Liver (tissue), 9 donors: ENCODE measurements around the gene TOMM7. TPM values are rescaled to one million over a fixed set of nuclear protein-coding genes. Genes with fewer than 3 reads are reported as not detected.
"Not testable (repeated sequence)": the region's sequence is repeated elsewhere in the genome, so short reads cannot be mapped to it uniquely, and the experiment has no call there.

ENCODE experiments used
- DNase-seq: peaks from one replicate; pipeline ENCODE4 v3.0.0-alpha.2; 2017; ENCODE audit warnings: low spot score
- H3K27ac ChIP-seq, 2 donors: one replicate each; pipeline ENCODE4 v1.7.0; 2013; ENCODE audit warnings: inconsistent platforms in 2 of 2, low read length in 2 of 2, control low read depth in 1 of 2, low read depth in 1 of 2, mild to moderate bottlenecking in 1 of 2
- H3K27me3 ChIP-seq, 4 donors: one replicate each; pipeline versions ENCODE4 v1.6.1 to v1.7.0; 2013; ENCODE audit warnings: low read length in 3 of 4, inconsistent platforms in 1 of 4, mild to moderate bottlenecking in 1 of 4, moderate library complexity in 1 of 4; ENCODE audit not compliant: control insufficient read depth in 4 of 4, insufficient read depth in 4 of 4
- H3K36me3 ChIP-seq, 4 donors: one replicate each; pipeline versions ENCODE4 v1.6.1 to v1.7.0; 2013; ENCODE audit warnings: low read length in 3 of 4, mild to moderate bottlenecking in 3 of 4, low read depth in 1 of 4, moderate library complexity in 1 of 4; ENCODE audit not compliant: control insufficient read depth in 4 of 4, insufficient read depth in 3 of 4
- H3K4me1 ChIP-seq, 4 donors: one replicate each; pipeline versions ENCODE4 v1.6.1 to v1.7.0; 2013; ENCODE audit warnings: low read length in 3 of 4, mild to moderate bottlenecking in 3 of 4, moderate library complexity in 1 of 4; ENCODE audit not compliant: control insufficient read depth in 4 of 4, insufficient read depth in 4 of 4
- H3K4me3 ChIP-seq, 3 donors: one replicate each; pipeline versions ENCODE4 v1.6.1 to v1.7.0; 2013; ENCODE audit warnings: low read length in 3 of 3, control low read depth in 1 of 3, low read depth in 1 of 3, mild to moderate bottlenecking in 1 of 3
- H3K9ac ChIP-seq, 2 donors: one replicate each; pipeline ENCODE4 v1.7.0; 2013; ENCODE audit warnings: low read length in 2 of 2, mild to moderate bottlenecking in 2 of 2, moderate library complexity in 2 of 2, control low read depth in 1 of 2, low read depth in 1 of 2
- H3K9me3 ChIP-seq, 4 donors: one replicate each; pipeline versions ENCODE4 v1.6.1 to v1.7.0; 2013; ENCODE audit warnings: low read length in 3 of 4; ENCODE audit not compliant: control insufficient read depth in 4 of 4
- FOXA1 ChIP-seq: IDR thresholded peaks from 2 replicates; pipeline ENCODE4 v1.6.1; 2016; ENCODE audit warnings: antibody characterized with exemption
- FOXA2 ChIP-seq: IDR thresholded peaks from 2 replicates; pipeline ENCODE4 v1.6.1; 2016; ENCODE audit warnings: antibody characterized with exemption
- GABPA ChIP-seq, 2 donors: IDR thresholded peaks in 1 of 2; conservative IDR thresholded peaks in 1 of 2; 2 replicates each; pipeline ENCODE4 v1.6.1; 2016; ENCODE audit warnings: antibody characterized with exemption in 2 of 2, mild to moderate bottlenecking in 1 of 2, moderate library complexity in 1 of 2
- HNF4A ChIP-seq, 2 donors: conservative IDR thresholded peaks; 2 replicates each; pipeline ENCODE4 v1.6.1; 2016; ENCODE audit warnings: antibody characterized with exemption in 2 of 2, mild to moderate bottlenecking in 2 of 2
- HNF4G ChIP-seq: IDR thresholded peaks from 2 replicates; pipeline ENCODE4 v1.6.1; 2016; ENCODE audit warnings: antibody characterized with exemption
- JUND ChIP-seq, 2 donors: IDR thresholded peaks; 2 replicates each; pipeline ENCODE4 v1.6.1; 2016; ENCODE audit warnings: antibody characterized with exemption in 2 of 2
- NR2F2 ChIP-seq: IDR thresholded peaks from 2 replicates; pipeline ENCODE4 v1.6.1; 2016; ENCODE audit warnings: antibody characterized with exemption
- RXRA ChIP-seq, 2 donors: IDR thresholded peaks; 2 replicates each; pipeline ENCODE4 v1.6.1; 2017 to 2018; ENCODE audit warnings: antibody characterized with exemption in 2 of 2, mild to moderate bottlenecking in 1 of 2
- SP1 ChIP-seq: IDR thresholded peaks from 2 replicates; pipeline ENCODE4 v1.6.1; 2018; ENCODE audit warnings: antibody characterized with exemption, mild to moderate bottlenecking
- TAF1 ChIP-seq: conservative IDR thresholded peaks from 2 replicates; pipeline ENCODE4 v1.6.1; 2016; ENCODE audit warnings: antibody characterized with exemption, mild to moderate bottlenecking
- YY1 ChIP-seq: IDR thresholded peaks from 2 replicates; pipeline ENCODE4 v1.6.1; 2016; ENCODE audit warnings: antibody characterized with exemption, mild to moderate bottlenecking
- WGBS: extraction: QIAGEN DNeasy Blood & Tissue Kit; methylation state at CpG from one replicate; pipeline ENCODE4 v1.1.7; 2013; 5-methylcytosine and 5-hydroxymethylcytosine counted together
- polyA plus RNA-seq, 2 donors: library from polyadenylated mRNA; stranded (reverse) in 1 of 2; unstranded in 1 of 2; fragments of 200-250 nt in 1 of 2; fragments of >200 nt in 1 of 2; fragmentation: Nextera tagmentation in 1 of 2; extraction: Ambion mirVana in 1 of 2; gene quantifications; one replicate each; pipeline versions ENCODE4 v1.2.1 to v1.2.3, GENCODE V29; 2013 to 2015
- total RNA-seq, 2 donors: library from RNA; depleted of rRNA; stranded (reverse); fragments of >200 nt; gene quantifications; one replicate each; pipeline ENCODE4 v1.2.3, GENCODE V29; 2014
- TF ChIP-seq, protein P1 (sequence below): IDR thresholded peaks from 2 replicates; pipeline ENCODE4 v1.6.1; 2016; ENCODE audit warnings: antibody characterized with exemption
- TF ChIP-seq, protein P2 (sequence below): fragments of 150-350 bp; IDR thresholded peaks from 2 replicates; pipeline ENCODE4 v1.5.1; 2017; ENCODE audit warnings: improper control_type of control experiment, low read depth, low read length; ENCODE audit not compliant: missing input control
- TF ChIP-seq, protein P3 (sequence below): IDR thresholded peaks from 2 replicates; pipeline ENCODE4 v1.6.1; 2016; ENCODE audit warnings: antibody characterized with exemption, mild to moderate bottlenecking
- TF ChIP-seq, protein P4 (sequence below): IDR thresholded peaks from 2 replicates; pipeline ENCODE4 v1.6.1; 2016; ENCODE audit warnings: antibody characterized with exemption
- TF ChIP-seq, protein P5 (sequence below): IDR thresholded peaks from 2 replicates; pipeline ENCODE4 v1.6.1; 2016; ENCODE audit warnings: antibody characterized with exemption
- donor health status: healthy.
- donor health status: healthy.
- donor health status: healthy.
- donor health status: healthy.
- donor health status: healthy.

The TOMM7 gene
- total and polyA plus RNA-seq, 4 donors: 39.2 to 271 (median 137) TPM

DNA sequence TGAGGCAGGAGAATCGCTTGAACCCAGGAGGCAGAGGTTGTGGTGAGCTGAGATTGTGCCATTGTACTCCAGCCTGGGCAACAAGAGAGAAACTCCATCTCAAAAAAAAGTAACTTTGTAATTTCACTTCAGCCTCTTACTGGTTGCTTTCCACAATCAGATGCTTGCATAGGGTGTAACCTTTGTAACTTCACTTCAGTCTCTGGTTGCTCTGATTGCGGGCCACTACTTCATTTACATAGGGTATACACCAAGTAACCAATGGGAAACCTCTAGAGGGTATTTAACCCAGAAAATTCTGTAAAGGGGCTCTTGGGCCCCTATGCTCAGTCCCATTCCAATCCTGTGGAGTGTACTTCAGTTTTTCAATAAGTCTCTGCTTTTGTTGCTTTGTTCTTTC, 13.9 kb upstream of the TOMM7 start:
- not testable (repeated sequence) for H3K4me1 ChIP-seq, H3K4me3 ChIP-seq, DNase-seq, H3K27ac ChIP-seq, H3K9me3 ChIP-seq, H3K36me3 ChIP-seq, H3K9ac ChIP-seq, H3K27me3 ChIP-seq
- WGBS: 91% methylated on average over 2 of the region's 2 CpGs

DNA sequence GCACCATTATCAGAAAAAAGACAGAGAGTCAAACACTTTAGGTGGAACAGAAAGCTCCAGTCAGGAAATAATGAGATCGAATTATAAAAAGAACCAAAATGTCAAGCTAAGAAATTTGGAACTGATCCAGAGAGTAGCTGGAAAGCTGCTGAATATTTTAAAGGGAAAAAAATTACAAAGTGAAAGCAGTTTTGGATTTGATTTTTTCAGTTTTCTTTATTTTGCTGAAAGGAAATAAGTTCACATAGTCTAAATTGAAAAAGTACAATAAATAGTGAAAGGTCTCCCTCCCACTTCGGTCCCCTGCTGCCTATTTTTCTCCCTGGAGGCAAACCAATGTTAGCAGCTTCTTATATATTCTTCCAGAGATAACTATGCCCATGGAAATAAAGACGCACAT, 11.3 kb upstream of the TOMM7 start:
- no peaks in the 10 kb centered on the region for H3K9me3 ChIP-seq
- no peak for DNase-seq
- no peaks in the 10 kb centered on the region for H3K27me3 ChIP-seq
- TF ChIP-seq, protein P1, sequence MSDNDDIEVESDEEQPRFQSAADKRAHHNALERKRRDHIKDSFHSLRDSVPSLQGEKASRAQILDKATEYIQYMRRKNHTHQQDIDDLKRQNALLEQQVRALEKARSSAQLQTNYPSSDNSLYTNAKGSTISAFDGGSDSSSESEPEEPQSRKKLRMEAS: no peak
- TF ChIP-seq HNF4G (no peak), FOXA1 (no peak), SP1 (no peak), HNF4A (conservative IDR thresholded peaks at IDR 0.05) (no peak), TAF1 (no peak), RXRA (IDR thresholded peaks at IDR 0.05) (no peak), FOXA2 (no peak), GABPA (IDR thresholded peaks at IDR 0.05 in 1 of 2, conservative IDR thresholded peaks at IDR 0.05 in 1 of 2) (no peak), YY1 (no peak), NR2F2 (no peak), JUND (IDR thresholded peaks at IDR 0.05) (no peak)
- TF ChIP-seq, protein P2, sequence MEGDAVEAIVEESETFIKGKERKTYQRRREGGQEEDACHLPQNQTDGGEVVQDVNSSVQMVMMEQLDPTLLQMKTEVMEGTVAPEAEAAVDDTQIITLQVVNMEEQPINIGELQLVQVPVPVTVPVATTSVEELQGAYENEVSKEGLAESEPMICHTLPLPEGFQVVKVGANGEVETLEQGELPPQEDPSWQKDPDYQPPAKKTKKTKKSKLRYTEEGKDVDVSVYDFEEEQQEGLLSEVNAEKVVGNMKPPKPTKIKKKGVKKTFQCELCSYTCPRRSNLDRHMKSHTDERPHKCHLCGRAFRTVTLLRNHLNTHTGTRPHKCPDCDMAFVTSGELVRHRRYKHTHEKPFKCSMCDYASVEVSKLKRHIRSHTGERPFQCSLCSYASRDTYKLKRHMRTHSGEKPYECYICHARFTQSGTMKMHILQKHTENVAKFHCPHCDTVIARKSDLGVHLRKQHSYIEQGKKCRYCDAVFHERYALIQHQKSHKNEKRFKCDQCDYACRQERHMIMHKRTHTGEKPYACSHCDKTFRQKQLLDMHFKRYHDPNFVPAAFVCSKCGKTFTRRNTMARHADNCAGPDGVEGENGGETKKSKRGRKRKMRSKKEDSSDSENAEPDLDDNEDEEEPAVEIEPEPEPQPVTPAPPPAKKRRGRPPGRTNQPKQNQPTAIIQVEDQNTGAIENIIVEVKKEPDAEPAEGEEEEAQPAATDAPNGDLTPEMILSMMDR: no peak
- TF ChIP-seq, protein P3, sequence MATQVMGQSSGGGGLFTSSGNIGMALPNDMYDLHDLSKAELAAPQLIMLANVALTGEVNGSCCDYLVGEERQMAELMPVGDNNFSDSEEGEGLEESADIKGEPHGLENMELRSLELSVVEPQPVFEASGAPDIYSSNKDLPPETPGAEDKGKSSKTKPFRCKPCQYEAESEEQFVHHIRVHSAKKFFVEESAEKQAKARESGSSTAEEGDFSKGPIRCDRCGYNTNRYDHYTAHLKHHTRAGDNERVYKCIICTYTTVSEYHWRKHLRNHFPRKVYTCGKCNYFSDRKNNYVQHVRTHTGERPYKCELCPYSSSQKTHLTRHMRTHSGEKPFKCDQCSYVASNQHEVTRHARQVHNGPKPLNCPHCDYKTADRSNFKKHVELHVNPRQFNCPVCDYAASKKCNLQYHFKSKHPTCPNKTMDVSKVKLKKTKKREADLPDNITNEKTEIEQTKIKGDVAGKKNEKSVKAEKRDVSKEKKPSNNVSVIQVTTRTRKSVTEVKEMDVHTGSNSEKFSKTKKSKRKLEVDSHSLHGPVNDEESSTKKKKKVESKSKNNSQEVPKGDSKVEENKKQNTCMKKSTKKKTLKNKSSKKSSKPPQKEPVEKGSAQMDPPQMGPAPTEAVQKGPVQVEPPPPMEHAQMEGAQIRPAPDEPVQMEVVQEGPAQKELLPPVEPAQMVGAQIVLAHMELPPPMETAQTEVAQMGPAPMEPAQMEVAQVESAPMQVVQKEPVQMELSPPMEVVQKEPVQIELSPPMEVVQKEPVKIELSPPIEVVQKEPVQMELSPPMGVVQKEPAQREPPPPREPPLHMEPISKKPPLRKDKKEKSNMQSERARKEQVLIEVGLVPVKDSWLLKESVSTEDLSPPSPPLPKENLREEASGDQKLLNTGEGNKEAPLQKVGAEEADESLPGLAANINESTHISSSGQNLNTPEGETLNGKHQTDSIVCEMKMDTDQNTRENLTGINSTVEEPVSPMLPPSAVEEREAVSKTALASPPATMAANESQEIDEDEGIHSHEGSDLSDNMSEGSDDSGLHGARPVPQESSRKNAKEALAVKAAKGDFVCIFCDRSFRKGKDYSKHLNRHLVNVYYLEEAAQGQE: no peak
- TF ChIP-seq, protein P4, sequence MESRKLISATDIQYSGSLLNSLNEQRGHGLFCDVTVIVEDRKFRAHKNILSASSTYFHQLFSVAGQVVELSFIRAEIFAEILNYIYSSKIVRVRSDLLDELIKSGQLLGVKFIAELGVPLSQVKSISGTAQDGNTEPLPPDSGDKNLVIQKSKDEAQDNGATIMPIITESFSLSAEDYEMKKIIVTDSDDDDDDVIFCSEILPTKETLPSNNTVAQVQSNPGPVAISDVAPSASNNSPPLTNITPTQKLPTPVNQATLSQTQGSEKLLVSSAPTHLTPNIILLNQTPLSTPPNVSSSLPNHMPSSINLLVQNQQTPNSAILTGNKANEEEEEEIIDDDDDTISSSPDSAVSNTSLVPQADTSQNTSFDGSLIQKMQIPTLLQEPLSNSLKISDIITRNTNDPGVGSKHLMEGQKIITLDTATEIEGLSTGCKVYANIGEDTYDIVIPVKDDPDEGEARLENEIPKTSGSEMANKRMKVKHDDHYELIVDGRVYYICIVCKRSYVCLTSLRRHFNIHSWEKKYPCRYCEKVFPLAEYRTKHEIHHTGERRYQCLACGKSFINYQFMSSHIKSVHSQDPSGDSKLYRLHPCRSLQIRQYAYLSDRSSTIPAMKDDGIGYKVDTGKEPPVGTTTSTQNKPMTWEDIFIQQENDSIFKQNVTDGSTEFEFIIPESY: no peak
- TF ChIP-seq, protein P5, sequence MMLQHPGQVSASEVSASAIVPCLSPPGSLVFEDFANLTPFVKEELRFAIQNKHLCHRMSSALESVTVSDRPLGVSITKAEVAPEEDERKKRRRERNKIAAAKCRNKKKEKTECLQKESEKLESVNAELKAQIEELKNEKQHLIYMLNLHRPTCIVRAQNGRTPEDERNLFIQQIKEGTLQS: no peak
- WGBS: 68% methylated on average over 3 of the region's 3 CpGs
- H3K9ac ChIP-seq: no peak overlapping the region
- no peaks in the 10 kb centered on the region for H3K36me3 ChIP-seq
- H3K4me1 ChIP-seq: no peaks in the 10 kb centered on the region
- no peak overlapping the region for H3K4me3 ChIP-seq
- H3K27ac ChIP-seq: no peak overlapping the region
